ENCODE results near the gene CLK2. TPM values are rescaled to one million over a fixed set of nuclear protein-coding genes. Genes with fewer than 3 reads are reported as not detected.

Gene CLK2
- total and polyA plus RNA-seq, 7 donors: 7.2 to 45.9 (median 23.2) TPM

DNA sequence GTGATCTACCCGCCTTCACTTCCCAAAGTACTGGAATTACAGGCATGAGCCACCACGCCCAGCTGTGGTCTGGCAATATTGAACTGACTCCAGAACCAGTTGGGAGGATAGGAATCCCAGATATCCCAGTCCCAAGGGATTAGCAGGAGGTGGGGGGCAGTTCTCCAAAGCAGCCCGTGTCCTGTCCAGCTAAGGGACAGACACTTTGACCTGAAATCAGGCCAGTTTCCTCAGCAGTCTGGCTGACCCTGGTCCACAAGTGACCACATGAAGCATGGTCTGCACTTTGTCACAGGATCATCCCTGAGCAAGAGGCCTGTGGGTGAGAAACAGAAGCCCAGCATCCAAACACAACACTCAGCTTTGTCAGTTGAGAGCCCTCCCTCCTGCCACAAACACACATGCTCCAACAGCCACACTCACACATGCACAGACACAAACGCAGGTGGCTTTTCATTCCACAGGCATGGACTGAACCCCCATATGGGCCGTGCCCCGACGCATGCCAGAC lies 32.6 kb upstream of the CLK2 start:
- WGBS, 2 donors: 73 to 80% methylated on average over 7 of the region's 7 CpGs
- H3K4me1 ChIP-seq: peaks cover 0 to 25% (median 19%) of the 10 kb centered on the region in 4 donors
- no peak for TF ChIP-seq POLR2AphosphoS5 (IDR thresholded peaks at IDR 0.05)
- H3K27ac ChIP-seq: no peak overlapping the region
- intact Hi-C loops (cut with DNase I): loop anchor here (2.0 kb wide), 1 partner anchor 27 kb away; no protein-coding TSS in a partner anchor
- H3K27me3 ChIP-seq: no peaks in the 10 kb centered on the region
- peaks cover 0 to 4% (median 0%) of the 10 kb centered on the region in 4 donors for H3K36me3 ChIP-seq
- DNase-seq: no peak
- H3K4me3 ChIP-seq: no peak overlapping the region
- H3K9me3 ChIP-seq: no peaks in the 10 kb centered on the region

DNA sequence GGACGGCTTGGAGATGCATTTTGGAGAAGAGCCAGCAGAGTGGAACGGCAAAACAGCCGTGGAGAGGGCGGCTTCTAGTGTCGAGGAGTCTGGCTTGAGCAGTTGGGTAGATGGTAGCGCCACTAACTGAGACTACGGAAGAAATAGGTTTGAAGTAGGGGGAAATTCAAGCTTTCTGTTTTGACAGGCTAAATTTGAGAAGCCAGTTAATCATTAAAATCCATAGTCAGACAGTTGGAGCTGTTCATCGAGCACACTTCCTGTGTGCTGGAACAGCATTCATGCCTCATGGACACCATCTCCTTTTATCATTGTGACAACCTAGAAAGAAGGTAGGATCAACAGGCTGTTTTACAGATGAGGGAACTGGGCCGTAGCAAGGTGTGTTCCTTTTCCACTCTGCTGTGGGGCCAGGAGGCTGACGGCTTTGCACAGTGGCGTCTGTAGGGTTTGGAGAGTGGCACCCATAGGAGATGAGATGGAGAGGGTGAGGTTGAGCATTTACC lies 31.3 kb upstream of the CLK2 start:
- H3K4me3 ChIP-seq: no peak overlapping the region
- H3K27ac ChIP-seq: no peak overlapping the region
- 29 to 71% methylated on average over 11 of the region's 11 CpGs for WGBS, 2 donors
- no peaks in the 10 kb centered on the region for H3K27me3 ChIP-seq
- no peak for DNase-seq
- no peaks in the 10 kb centered on the region for H3K9me3 ChIP-seq
- TF ChIP-seq, protein P1, sequence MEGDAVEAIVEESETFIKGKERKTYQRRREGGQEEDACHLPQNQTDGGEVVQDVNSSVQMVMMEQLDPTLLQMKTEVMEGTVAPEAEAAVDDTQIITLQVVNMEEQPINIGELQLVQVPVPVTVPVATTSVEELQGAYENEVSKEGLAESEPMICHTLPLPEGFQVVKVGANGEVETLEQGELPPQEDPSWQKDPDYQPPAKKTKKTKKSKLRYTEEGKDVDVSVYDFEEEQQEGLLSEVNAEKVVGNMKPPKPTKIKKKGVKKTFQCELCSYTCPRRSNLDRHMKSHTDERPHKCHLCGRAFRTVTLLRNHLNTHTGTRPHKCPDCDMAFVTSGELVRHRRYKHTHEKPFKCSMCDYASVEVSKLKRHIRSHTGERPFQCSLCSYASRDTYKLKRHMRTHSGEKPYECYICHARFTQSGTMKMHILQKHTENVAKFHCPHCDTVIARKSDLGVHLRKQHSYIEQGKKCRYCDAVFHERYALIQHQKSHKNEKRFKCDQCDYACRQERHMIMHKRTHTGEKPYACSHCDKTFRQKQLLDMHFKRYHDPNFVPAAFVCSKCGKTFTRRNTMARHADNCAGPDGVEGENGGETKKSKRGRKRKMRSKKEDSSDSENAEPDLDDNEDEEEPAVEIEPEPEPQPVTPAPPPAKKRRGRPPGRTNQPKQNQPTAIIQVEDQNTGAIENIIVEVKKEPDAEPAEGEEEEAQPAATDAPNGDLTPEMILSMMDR (IDR thresholded peaks at IDR 0.05): no peak
- TF ChIP-seq EP300 (IDR thresholded peaks at IDR 0.05) (no peak), POLR2A (IDR thresholded peaks at IDR 0.05) (no peak), POLR2AphosphoS5 (IDR thresholded peaks at IDR 0.05) (no peak)
- H3K36me3 ChIP-seq: no peaks in the 10 kb centered on the region
- intact Hi-C loops (cut with DNase I): no loop called here
- H3K4me1 ChIP-seq: peaks cover 0 to 16% (median 9%) of the 10 kb centered on the region in 4 donors

DNA sequence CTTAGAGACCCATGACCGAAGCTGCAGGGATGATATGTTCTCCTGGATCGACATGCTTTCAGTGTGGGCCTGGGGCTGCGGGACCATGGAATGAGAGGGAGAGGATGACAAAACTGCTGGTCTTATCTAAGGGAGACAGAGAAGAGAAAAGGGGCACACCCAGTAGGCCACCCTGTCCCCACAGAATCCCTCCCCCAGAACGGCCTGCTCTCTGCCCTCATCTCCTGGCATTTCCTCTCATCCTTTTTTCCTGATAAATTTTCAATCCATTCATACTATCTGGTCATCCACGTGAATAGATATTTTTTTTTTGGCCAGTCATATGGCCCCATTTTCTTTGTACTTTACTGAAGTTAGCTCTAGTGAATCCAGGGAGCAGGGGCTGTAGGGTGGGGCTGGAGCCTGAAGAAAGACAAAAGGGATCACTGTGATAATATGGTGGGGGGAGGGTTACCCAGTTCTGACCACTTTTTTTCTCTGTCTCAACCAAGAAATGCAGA lies 28.1 kb upstream of the CLK2 start, which contains the start of gene PKLR:
PKLR (minus strand) TSS at position 97 of the 500 bp plus-strand sequence; CDS start at position 54, 43 bp downstream.
- no peak within 1 kb of the TSS for H3K27ac ChIP-seq
- TF ChIP-seq POLR2A (IDR thresholded peaks at IDR 0.05) (no peak), POLR2AphosphoS5 (IDR thresholded peaks at IDR 0.05) (no peak), EP300 (IDR thresholded peaks at IDR 0.05) (no peak)
- TF ChIP-seq, protein P1 (IDR thresholded peaks at IDR 0.05): no peak
- H3K4me3 ChIP-seq: no peak within 1 kb of the TSS
- DNase-seq: no peak
- WGBS, 2 donors: 94 to 96% methylated on average over 5 of the region's 5 CpGs
- H3K4me1 ChIP-seq: no peaks in the 10 kb centered on the region
- no peaks in the 10 kb centered on the region for H3K9me3 ChIP-seq
- no peaks in the 10 kb centered on the region for H3K36me3 ChIP-seq
- peaks cover 0 to 13% (median 0%) of the 10 kb centered on the region in 3 donors for H3K27me3 ChIP-seq
- intact Hi-C loops (cut with DNase I): no loop called here

DNA sequence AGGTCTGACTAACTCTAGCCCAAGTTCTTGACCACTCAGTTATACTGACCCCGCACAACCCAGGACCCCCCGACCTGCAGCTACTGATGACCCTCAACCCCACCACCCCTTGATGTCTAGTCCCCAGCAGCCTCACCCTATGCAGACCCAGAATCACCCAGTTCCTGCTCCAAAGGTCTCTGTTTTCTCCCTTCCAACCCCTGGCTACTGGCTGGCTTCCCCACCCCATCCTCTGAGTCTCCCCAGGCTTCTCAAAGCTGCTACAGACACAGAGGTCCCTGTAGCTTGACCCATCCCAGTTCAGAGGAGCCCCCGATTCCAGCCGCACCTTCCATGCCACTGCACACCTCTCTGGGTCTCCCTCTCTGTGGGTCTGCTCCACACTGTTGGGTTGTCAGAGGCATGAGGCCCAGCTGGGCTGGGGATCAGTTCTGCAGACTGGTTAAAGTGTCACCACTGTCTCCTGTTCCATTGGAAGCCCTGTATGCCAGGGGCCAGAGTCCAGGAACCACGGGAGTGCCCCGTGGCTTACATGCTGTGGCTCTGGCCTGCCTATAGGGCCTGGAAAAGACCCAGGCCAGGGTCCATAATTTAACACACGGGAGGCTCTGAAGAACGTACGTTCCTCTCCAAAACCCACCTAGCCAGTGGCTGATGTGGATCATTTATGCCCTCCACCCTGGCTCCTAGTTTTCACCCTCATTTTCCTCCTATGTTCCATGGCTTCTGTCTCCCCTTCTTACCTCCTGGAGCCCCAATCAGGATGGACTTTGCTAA lies 27.4 kb upstream of the CLK2 start:
- Histone ChIP-seq H3K9me3 (no peaks in the 10 kb centered on the region), H3K36me3 (no peaks in the 10 kb centered on the region), H3K4me1 (no peaks in the 10 kb centered on the region), H3K4me3 (no peak overlapping the region), H3K27me3 (peaks cover 6 to 19% (median 6%) of the 10 kb centered on the region in 3 donors), H3K27ac (no peak overlapping the region)
- no peak for DNase-seq
- intact Hi-C loops (cut with DNase I): no loop called here
- TF ChIP-seq EP300 (IDR thresholded peaks at IDR 0.05) (no peak), POLR2A (IDR thresholded peaks at IDR 0.05) (no peak), POLR2AphosphoS5 (IDR thresholded peaks at IDR 0.05) (no peak)
- TF ChIP-seq, protein P1 (IDR thresholded peaks at IDR 0.05): no peak
- 54 to 83% methylated on average over 9 of the region's 9 CpGs for WGBS, 2 donors

DNA sequence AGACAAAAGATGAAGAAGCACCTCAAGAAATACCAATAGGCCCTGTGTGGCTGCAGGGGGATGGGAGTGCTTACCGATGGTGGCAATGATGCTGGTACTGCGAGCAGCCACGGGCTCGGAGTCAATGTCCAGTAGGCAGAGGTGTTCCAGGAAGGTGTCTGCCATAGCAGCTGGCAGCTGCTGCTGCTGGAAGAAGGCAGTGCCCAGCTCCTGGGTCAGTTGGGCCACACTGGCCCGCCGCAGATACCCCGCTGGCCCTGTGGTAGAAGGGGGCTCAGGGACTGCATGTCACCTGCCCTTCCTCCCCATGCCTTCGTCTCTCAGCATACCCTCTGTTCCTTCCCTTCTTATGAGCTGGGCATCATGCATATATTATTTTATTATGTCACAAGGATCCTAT lies 26.7 kb upstream of the CLK2 start:
- Histone ChIP-seq H3K9me3 (no peaks in the 10 kb centered on the region), H3K4me3 (no peak overlapping the region), H3K36me3 (no peaks in the 10 kb centered on the region), H3K4me1 (peaks cover 0 to 5% (median 4%) of the 10 kb centered on the region in 4 donors), H3K27ac (no peak overlapping the region), H3K27me3 (peaks cover 10 to 26% (median 14%) of the 10 kb centered on the region in 3 donors)
- 92 to 93% methylated on average over 8 of the region's 8 CpGs for whole genome bisulfite sequencing, 2 donors
- TF ChIP-seq POLR2A (IDR thresholded peaks at IDR 0.05) (no peak), EP300 (IDR thresholded peaks at IDR 0.05) (no peak), POLR2AphosphoS5 (IDR thresholded peaks at IDR 0.05) (no peak)
- TF ChIP-seq, protein P1 (IDR thresholded peaks at IDR 0.05): no peak
- DNase-seq: no peak
- intact Hi-C loops (cut with DNase I): no loop called here
